RWPE2 (cell line): ENCODE data around the gene NPR1.

Source experiments
- ATAC-seq: fragments of 200-7000 bp; cut with Tn5 transposase; 3 replicates; pipeline ENCODE4 v1.9.1; 2021; ENCODE audit warnings: low read depth
- DNase-seq: peaks from one replicate; pipeline ENCODE4 v3.0.0-alpha.2; 2020; ENCODE audit warnings: low spot score
- H3K27ac ChIP-seq: fragments of 450-650 bp; 2 replicates; pipeline ENCODE4 v1.5.1; 2017; ENCODE audit warnings: mild to moderate bottlenecking; ENCODE audit not compliant: poor library complexity, severe bottlenecking
- H3K27me3 ChIP-seq: fragments of 250-450 bp; sonication (Bioruptor Pico); 2 replicates; pipeline ENCODE4 v1.5.1; 2021; ENCODE audit warnings: mild to moderate bottlenecking, moderate library complexity; ENCODE audit not compliant: insufficient read depth, poor library complexity, severe bottlenecking
- H3K36me3 ChIP-seq: fragments of 250-450 bp; sonication (Bioruptor Pico); 2 replicates; pipeline ENCODE4 v1.5.1; 2020; ENCODE audit warnings: low read depth, mild to moderate bottlenecking, moderate library complexity
- H3K4me1 ChIP-seq: fragments of 250-450 bp; sonication (Bioruptor Pico); 2 replicates; pipeline ENCODE4 v1.5.1; 2021; ENCODE audit warnings: mild to moderate bottlenecking, moderate library complexity; ENCODE audit not compliant: insufficient read depth, poor library complexity, severe bottlenecking
- H3K4me3 ChIP-seq: fragments of 250-450 bp; sonication (Bioruptor Pico); 2 replicates; pipeline ENCODE4 v1.5.1; 2021; ENCODE audit warnings: mild to moderate bottlenecking, moderate library complexity; ENCODE audit not compliant: severe bottlenecking
- H3K9me3 ChIP-seq: fragments of 250-450 bp; sonication (Bioruptor Pico); 2 replicates; pipeline ENCODE4 v1.5.1; 2021; ENCODE audit warnings: mild to moderate bottlenecking, moderate library complexity; ENCODE audit not compliant: severe bottlenecking
- TF ChIP-seq, protein P1 (sequence below): fragments of 450-650 bp; IDR thresholded peaks from one replicate; pipeline ENCODE4 v1.5.1; 2017; ENCODE audit warnings: mild to moderate bottlenecking, moderate library complexity; ENCODE audit not compliant: poor library complexity, severe bottlenecking

Gene NPR1

DNA sequence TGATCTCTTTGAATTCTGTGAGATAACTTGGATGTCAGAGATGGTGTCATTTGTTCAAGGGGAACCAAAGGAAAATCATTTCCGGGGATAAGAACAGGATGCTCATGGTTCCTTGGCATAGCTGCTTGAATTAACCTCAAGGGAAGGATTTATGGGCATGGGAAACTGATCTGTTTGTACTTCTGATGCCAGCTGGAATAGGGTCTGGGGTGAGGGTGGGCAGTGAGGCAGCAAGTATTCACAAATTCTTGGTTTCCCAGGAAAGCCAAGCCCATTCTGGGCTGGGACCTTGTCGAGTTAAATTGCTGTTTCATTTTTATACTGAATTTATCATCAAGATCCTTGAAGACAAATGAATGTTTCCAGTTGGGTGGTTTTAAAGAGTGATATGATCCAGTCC is 63.5 kb downstream of the NPR1 start:
- H3K27ac ChIP-seq, result no peak overlapping the region
- no peak for DNase-seq
- no peaks in the 10 kb centered on the region for H3K4me1 ChIP-seq
- no peak overlapping the region for H3K4me3 ChIP-seq
- TF ChIP-seq, protein P1, sequence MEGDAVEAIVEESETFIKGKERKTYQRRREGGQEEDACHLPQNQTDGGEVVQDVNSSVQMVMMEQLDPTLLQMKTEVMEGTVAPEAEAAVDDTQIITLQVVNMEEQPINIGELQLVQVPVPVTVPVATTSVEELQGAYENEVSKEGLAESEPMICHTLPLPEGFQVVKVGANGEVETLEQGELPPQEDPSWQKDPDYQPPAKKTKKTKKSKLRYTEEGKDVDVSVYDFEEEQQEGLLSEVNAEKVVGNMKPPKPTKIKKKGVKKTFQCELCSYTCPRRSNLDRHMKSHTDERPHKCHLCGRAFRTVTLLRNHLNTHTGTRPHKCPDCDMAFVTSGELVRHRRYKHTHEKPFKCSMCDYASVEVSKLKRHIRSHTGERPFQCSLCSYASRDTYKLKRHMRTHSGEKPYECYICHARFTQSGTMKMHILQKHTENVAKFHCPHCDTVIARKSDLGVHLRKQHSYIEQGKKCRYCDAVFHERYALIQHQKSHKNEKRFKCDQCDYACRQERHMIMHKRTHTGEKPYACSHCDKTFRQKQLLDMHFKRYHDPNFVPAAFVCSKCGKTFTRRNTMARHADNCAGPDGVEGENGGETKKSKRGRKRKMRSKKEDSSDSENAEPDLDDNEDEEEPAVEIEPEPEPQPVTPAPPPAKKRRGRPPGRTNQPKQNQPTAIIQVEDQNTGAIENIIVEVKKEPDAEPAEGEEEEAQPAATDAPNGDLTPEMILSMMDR, result no peak
- H3K36me3 ChIP-seq, result peaks cover 87% of the 10 kb centered on the region
- no peaks in the 10 kb centered on the region for H3K27me3 ChIP-seq
- no peak for ATAC-seq
- H3K9me3 ChIP-seq, result no peaks in the 10 kb centered on the region

- Histone ChIP-seq H3K36me3 (peaks cover 92% of the 10 kb centered on the region), H3K27me3 (no peaks in the 10 kb centered on the region), H3K9me3 (no peaks in the 10 kb centered on the region), H3K27ac (no peak overlapping the region), H3K4me1 (no peaks in the 10 kb centered on the region), H3K4me3 (no peak overlapping the region)
- ATAC-seq (no peak), DNase-seq (no peak)
- TF ChIP-seq, protein P1, result no peak
Observed at GRCh38 chr1:153742411-153743142, 64.1 kb downstream of the NPR1 start.
